Neural progenitor cell (in vitro differentiated cells): ENCODE data around the gene POU6F1.

Experiments
- CTCF ChIP-seq: fragments of 200-600 bp; sonication (generic); IDR thresholded peaks from 2 replicates; pipeline ENCODE4 v1.5.1; 2017; ENCODE audit warnings: antibody characterized with exemption, mild to moderate bottlenecking
- EZH2phosphoT487 ChIP-seq: fragments of 200-600 bp; sonication (generic); IDR thresholded peaks from 2 replicates; pipeline ENCODE4 v1.6.1; 2017; ENCODE audit warnings: antibody characterized with exemption

- TF ChIP-seq CTCF = no peak
- no peak for TF ChIP-seq EZH2phosphoT487
Observed at GRCh38 chr12:51196547-51196946, 21.3 kb downstream of the POU6F1 start.
